GM12878 (cell line): ENCODE measurements around the gene ANKRD6. TPM values are rescaled to one million over a fixed set of nuclear protein-coding genes. Genes with fewer than 3 reads are reported as not detected.

ENCODE experiments used
- ATAC-seq: fragments of 200-7000 bp; cut with Tn5 transposase; 3 replicates; pipeline ENCODE4 v1.9.1; 2020; ENCODE audit warnings: mild to moderate bottlenecking, moderate library complexity
- BruUV-seq: library from RNA; stranded (reverse); fragments of 400-500 nt; replicated peaks from 2 replicates; lab custom pipeline; 2021; lab: Mats Ljungman, UMichigan
- CTCF ChIA-PET: fragments of 300-600 bp; sonication (Branson Sonifier 250); formaldehyde crosslinking; extraction: SDS; loops from one replicate; lab custom pipeline; 2021; ENCODE audit warnings: inconsistent platforms; lab: Yijun Ruan, JAX
- POLR2A ChIA-PET: fragments of 350-600 bp; formaldehyde crosslinking; extraction: SDS; loops from one replicate; lab custom pipeline; 2021; ENCODE audit warnings: inconsistent platforms; lab: Charles Lee
- RAD21 ChIA-PET: fragments of 300-600 bp; sonication (Branson Sonifier 250); formaldehyde crosslinking; loops from one replicate; lab custom pipeline; 2023; ENCODE audit warnings: antibody characterized with exemption; ENCODE audit not compliant: unreplicated experiment; lab: Charles Lee
- SMC1A ChIA-PET: fragments of 300-600 bp; sonication (Branson Sonifier 250); formaldehyde crosslinking; loops from one replicate; lab custom pipeline; 2023; ENCODE audit not compliant: unreplicated experiment, uncharacterized antibody; lab: Charles Lee
- DNase-seq: peaks from one replicate; pipeline ENCODE4 v3.0.0-alpha.2; 2011; ENCODE audit warnings: low read depth, low spot score
- FAIRE-seq: peaks from 3 replicates; lab custom pipeline; 2011; peaks lifted over from hg19 to GRCh38; lab: Jason Lieb, UNC
- H2AFZ ChIP-seq: 2 replicates; pipeline ENCODE4 v1.6.0; 2011; ENCODE audit warnings: low read depth, low read length, control low read depth; ENCODE audit not compliant: control insufficient read depth
- H3K27ac ChIP-seq: 2 replicates; pipeline ENCODE4 v1.5.1; 2011; ENCODE audit warnings: control low read depth; ENCODE audit not compliant: control insufficient read depth, insufficient read depth
- H3K27me3 ChIP-seq, 2 experiments: replicated peaks in 1 of 2; 2 replicates each; pipeline versions ENCODE4 v1.6.0 to v1.6.1; 2011; ENCODE audit warnings: low read length in 1 of 2; ENCODE audit not compliant: control insufficient read depth in 2 of 2, insufficient read depth in 2 of 2
- H3K36me3 ChIP-seq, 2 experiments: 2 replicates each; pipeline ENCODE4 v1.5.1; 2011; ENCODE audit warnings: low read length in 1 of 2; ENCODE audit not compliant: control insufficient read depth in 2 of 2, insufficient read depth in 2 of 2
- H3K4me1 ChIP-seq: 2 replicates; pipeline ENCODE4 v1.6.1; 2011; ENCODE audit warnings: mild to moderate bottlenecking, low read length, moderate library complexity, mixed read lengths; ENCODE audit not compliant: control insufficient read depth, insufficient read depth
- H3K4me2 ChIP-seq: 2 replicates; pipeline ENCODE4 v1.6.0; 2011; ENCODE audit warnings: control low read depth; ENCODE audit not compliant: control insufficient read depth, insufficient read depth
- H3K4me3 ChIP-seq: fragments of 200-600 bp; sonication (generic); 2 replicates; pipeline ENCODE4 v1.5.1; 2016
- H3K79me2 ChIP-seq: 2 replicates; pipeline ENCODE4 v1.6.0; 2011; ENCODE audit warnings: low read length; ENCODE audit not compliant: control insufficient read depth, insufficient read depth
- H3K9ac ChIP-seq: 2 replicates; pipeline ENCODE4 v1.8.0; 2011; ENCODE audit warnings: low read length, control low read depth, mixed read lengths; ENCODE audit not compliant: control insufficient read depth, insufficient read depth
- H3K9me3 ChIP-seq: replicated peaks from 3 replicates; pipeline ENCODE4 v1.5.1; 2011; ENCODE audit warnings: mild to moderate bottlenecking, low read length; ENCODE audit not compliant: control insufficient read depth, insufficient read depth
- H4K20me1 ChIP-seq: 2 replicates; pipeline ENCODE4 v1.6.0; 2011; ENCODE audit not compliant: control insufficient read depth, insufficient read depth
- ASH2L ChIP-seq: fragments of 300-600, 200-600 bp; sonication (generic); IDR thresholded peaks from 2 replicates; pipeline ENCODE4 v1.6.1; 2017; ENCODE audit warnings: low read depth, mild to moderate bottlenecking, borderline replicate concordance
- BCL11A ChIP-seq: IDR thresholded peaks from 2 replicates; pipeline ENCODE4 v1.6.1; 2011; ENCODE audit warnings: low read depth, low read length
- CBFB ChIP-seq: IDR thresholded peaks from 2 replicates; pipeline ENCODE4 v1.6.1; 2016; ENCODE audit warnings: antibody characterized with exemption, low read depth
- JUNB ChIP-seq: IDR thresholded peaks from 2 replicates; pipeline ENCODE4 v1.6.1; 2016; ENCODE audit warnings: antibody characterized with exemption, mild to moderate bottlenecking
- KAT2A ChIP-seq: conservative IDR thresholded peaks from 2 replicates; pipeline ENCODE4 v1.6.1; 2011; ENCODE audit warnings: low read depth, low read length; ENCODE audit not compliant: control insufficient read depth
- NBN ChIP-seq: fragments of 450-650 bp; IDR thresholded peaks from 2 replicates; pipeline ENCODE4 v1.6.1; 2016
- NKRF ChIP-seq: fragments of 450-650 bp; conservative IDR thresholded peaks from 2 replicates; pipeline ENCODE4 v1.6.1; 2017; ENCODE audit warnings: mild to moderate bottlenecking, moderate library complexity
- NRF1 ChIP-seq: conservative IDR thresholded peaks from 2 replicates; pipeline ENCODE4 v1.6.1; 2011; ENCODE audit warnings: mild to moderate bottlenecking, low read depth, low read length, improper control_type of control experiment
- POLR2AphosphoS5 ChIP-seq: IDR thresholded peaks from 2 replicates; pipeline ENCODE4 v1.6.1; 2011; ENCODE audit warnings: mild to moderate bottlenecking, low read length, inconsistent platforms
- RFX5 ChIP-seq: IDR thresholded peaks from 2 replicates; pipeline ENCODE4 v1.6.1; 2011; ENCODE audit warnings: low read depth, low read length, improper control_type of control experiment
- SMARCA5 ChIP-seq: fragments of 450-650 bp; IDR thresholded peaks from 2 replicates; pipeline ENCODE4 v1.6.1; 2017; ENCODE audit warnings: mild to moderate bottlenecking
- SUPT20H ChIP-seq: IDR thresholded peaks from 2 replicates; pipeline ENCODE4 v1.6.1; 2011; ENCODE audit warnings: low read depth, mild to moderate bottlenecking, low read length, moderate library complexity, borderline replicate concordance; ENCODE audit not compliant: control insufficient read depth
- ZBED1 ChIP-seq: IDR thresholded peaks from 2 replicates; pipeline ENCODE4 v1.6.1; 2016; ENCODE audit warnings: borderline replicate concordance
- ZBTB11 ChIP-seq: fragments of 450-650 bp; formaldehyde crosslinking; IDR thresholded peaks from 2 replicates; pipeline ENCODE4 v1.5.0; 2022; ENCODE audit warnings: mild to moderate bottlenecking, missing genetic modification characterization
- ZZZ3 ChIP-seq: IDR thresholded peaks from 2 replicates; pipeline ENCODE4 v1.6.1; 2011; ENCODE audit warnings: low read depth; ENCODE audit not compliant: control insufficient read depth, insufficient read length
- in situ Hi-C: fragments of 300-500 bp; cut with MboI; formaldehyde crosslinking; loops from 9 replicates; pipeline ENCODE4 v1.14.3; 2018; ENCODE audit warnings: mixed read lengths
- intact Hi-C: fragments of 100-400 bp; cut with micrococcal nuclease; formaldehyde crosslinking; loops from one replicate; pipeline ENCODE4 v1.14.2; 2022; ENCODE audit not compliant: unreplicated experiment
- polyA plus RNA-seq, 11 experiments: library from polyadenylated mRNA; depleted of rRNA in 4 of 11; unstranded in 6 of 11; stranded (reverse) in 5 of 11; fragments of >200 nt; fragmentation: Nextera tagmentation in 4 of 11; fragmentation: Illumina TruSeq in 1 of 11; extraction: Ambion mirVana in 4 of 11; extraction: Trizol in 1 of 11; gene quantifications; 1 replicate in 1 of 11; 2 replicates in 10 of 11; pipeline versions ENCODE4 v1.2.1 to v1.2.3, GENCODE V29; 2011 to 2016; ENCODE audit warnings: inconsistent platforms in 2 of 11, missing spikeins in 2 of 11, low read depth in 1 of 11
- total RNA-seq, 4 experiments: library from RNA; depleted of rRNA in 3 of 4; stranded (reverse); fragments of >200 nt in 3 of 4; fragmentation: Illumina TruSeq in 1 of 4; extraction: Trizol in 1 of 4; gene quantifications; 2 replicates each; pipeline versions ENCODE4 v1.2.1 to v1.2.3, GENCODE V29; 2013 to 2021
- TF ChIP-seq, protein P1 (sequence below): fragments of 450-650 bp; IDR thresholded peaks from 2 replicates; pipeline ENCODE4 v1.6.1; 2017; ENCODE audit warnings: mild to moderate bottlenecking, low read depth, inconsistent platforms; ENCODE audit not compliant: poor library complexity, severe bottlenecking
- TF ChIP-seq, protein P2 (sequence below): IDR thresholded peaks from 2 replicates; pipeline ENCODE4 v1.6.1; 2011; ENCODE audit warnings: borderline replicate concordance, low read depth, mild to moderate bottlenecking, moderate library complexity, mixed read lengths, low read length; ENCODE audit not compliant: insufficient read depth; ENCODE audit errors: extremely low read length

ANKRD6 gene
- total and polyA plus RNA-seq, 10 of the 15 experiments (the other 5 are each of a cell fraction or from before 2014, with no cell fraction given) = 0.03 to 0.90 (median 0.38) TPM

DNA sequence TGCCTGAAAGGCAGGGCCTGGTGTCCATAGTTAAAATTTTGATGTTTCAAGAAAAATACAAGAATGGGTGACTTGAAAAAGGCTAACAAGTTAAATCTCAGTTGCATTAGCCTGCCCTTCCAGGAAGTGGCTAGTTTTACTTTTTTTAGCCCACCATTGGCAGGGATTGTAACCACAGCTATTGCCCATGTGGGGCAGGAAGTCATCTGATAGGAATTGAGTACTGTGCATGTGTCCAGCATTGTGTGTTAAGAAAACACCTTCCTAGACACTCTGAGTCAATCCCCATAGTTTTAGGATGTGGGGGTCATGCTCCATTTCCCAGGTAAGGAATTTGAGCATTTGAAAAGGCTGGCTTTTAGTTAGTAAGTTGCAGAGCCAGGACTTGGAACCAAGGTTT, 178.7 kb downstream of the ANKRD6 start:
- Histone ChIP-seq H4K20me1 (no peaks in the 10 kb centered on the region), H3K79me2 (no peaks in the 10 kb centered on the region), H3K4me2 (no peak overlapping the region), H2AFZ (no peak overlapping the region), H3K9ac (no peak overlapping the region), H3K4me3 (no peak overlapping the region), H3K27ac (no peak overlapping the region), H3K4me1 (no peaks in the 10 kb centered on the region), H3K9me3 (no peaks in the 10 kb centered on the region), H3K27me3 (no peaks in the 10 kb centered on the region), H3K36me3 (no peaks in the 10 kb centered on the region)
- RAD21 ChIA-PET = interaction anchor here (3.6 kb wide), 1 partner anchor 239 kb away, joined by 19 read pairs; no protein-coding TSS in a partner anchor
- CTCF ChIA-PET = interaction anchor here (0.8 to 6.1 kb wide), 5 partner anchors 39 to 629 kb away, joined by 3 to 64 read pairs (median 4); partner anchors contain the start of gene ANKRD6
- POLR2A ChIA-PET = interaction anchor here (0.5 kb wide), 1 partner anchor 257 kb away, joined by 4 read pairs; no protein-coding TSS in a partner anchor
- no TSS peak for BruUV-seq
- FAIRE-seq (no peak), ATAC-seq (no peak), DNase-seq (no peak)
- intact Hi-C loops = loop anchor here (5.0 kb wide), 1 partner anchor 629 kb away; no protein-coding TSS in a partner anchor
- SMC1A ChIA-PET = interaction anchor here (1.4 to 4.1 kb wide), 4 partner anchors 179 to 629 kb away, joined by 5 to 31 read pairs (median 14); partner anchors contain the start of gene ANKRD6
- in situ Hi-C loops = loop anchor here (5.0 kb wide), 3 partner anchors 179 to 629 kb away; partner anchors contain the start of gene ANKRD6
- TF ChIP-seq SMARCA5 (no peak), ZBTB11 (no peak), KAT2A (no peak), ZZZ3 (no peak), RFX5 (no peak), NRF1 (no peak), NBN (no peak), JUNB (no peak), CBFB (no peak), BCL11A (no peak), SUPT20H (no peak), ZBED1 (no peak), NKRF (no peak), ASH2L (no peak), POLR2AphosphoS5 (no peak)
- TF ChIP-seq, protein P1, sequence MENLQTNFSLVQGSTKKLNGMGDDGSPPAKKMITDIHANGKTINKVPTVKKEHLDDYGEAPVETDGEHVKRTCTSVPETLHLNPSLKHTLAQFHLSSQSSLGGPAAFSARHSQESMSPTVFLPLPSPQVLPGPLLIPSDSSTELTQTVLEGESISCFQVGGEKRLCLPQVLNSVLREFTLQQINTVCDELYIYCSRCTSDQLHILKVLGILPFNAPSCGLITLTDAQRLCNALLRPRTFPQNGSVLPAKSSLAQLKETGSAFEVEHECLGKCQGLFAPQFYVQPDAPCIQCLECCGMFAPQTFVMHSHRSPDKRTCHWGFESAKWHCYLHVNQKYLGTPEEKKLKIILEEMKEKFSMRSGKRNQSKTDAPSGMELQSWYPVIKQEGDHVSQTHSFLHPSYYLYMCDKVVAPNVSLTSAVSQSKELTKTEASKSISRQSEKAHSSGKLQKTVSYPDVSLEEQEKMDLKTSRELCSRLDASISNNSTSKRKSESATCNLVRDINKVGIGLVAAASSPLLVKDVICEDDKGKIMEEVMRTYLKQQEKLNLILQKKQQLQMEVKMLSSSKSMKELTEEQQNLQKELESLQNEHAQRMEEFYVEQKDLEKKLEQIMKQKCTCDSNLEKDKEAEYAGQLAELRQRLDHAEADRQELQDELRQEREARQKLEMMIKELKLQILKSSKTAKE = no peak
- TF ChIP-seq, protein P2, sequence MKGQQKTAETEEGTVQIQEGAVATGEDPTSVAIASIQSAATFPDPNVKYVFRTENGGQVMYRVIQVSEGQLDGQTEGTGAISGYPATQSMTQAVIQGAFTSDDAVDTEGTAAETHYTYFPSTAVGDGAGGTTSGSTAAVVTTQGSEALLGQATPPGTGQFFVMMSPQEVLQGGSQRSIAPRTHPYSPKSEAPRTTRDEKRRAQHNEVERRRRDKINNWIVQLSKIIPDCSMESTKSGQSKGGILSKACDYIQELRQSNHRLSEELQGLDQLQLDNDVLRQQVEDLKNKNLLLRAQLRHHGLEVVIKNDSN = no peak
